ENCODE results near the gene KNL1.
A peak's percentile ranks its signal among the peaks of the same experiment; 100 is the strongest.

KNL1 gene

DNA sequence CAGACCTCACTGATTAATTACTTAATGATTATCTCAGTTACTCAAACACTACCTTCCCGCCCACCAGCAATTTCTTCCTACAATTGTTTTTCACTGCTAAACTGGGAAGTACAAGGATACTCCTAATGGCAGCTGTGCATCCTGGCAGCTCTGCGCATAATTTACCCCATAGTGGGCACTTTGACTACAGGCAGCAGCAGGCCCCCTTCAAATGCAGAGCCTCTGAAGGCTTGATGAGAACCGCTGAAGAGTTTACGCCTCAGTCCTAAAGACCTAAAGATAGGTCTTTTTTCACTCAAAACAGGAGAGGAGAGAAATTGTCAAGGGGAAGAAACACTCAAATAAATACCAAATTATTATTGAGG, 39.9 kb upstream of the KNL1 start:
- peak; percentile 2 for DNase-seq
- Histone ChIP-seq H3K27me3 (replicated peaks; ENCODE audit: insufficient read depth, low read length) (no peaks in the 10 kb centered on the region), H2AFZ (ENCODE audit: low read length) (no peak overlapping the region), H3K9me3 (replicated peaks; ENCODE audit: insufficient read depth, low read length) (no peaks in the 10 kb centered on the region), H3K79me2 (ENCODE audit: low read length) (peaks cover 56% of the 10 kb centered on the region), H3K36me3 (replicated peaks; ENCODE audit: insufficient read depth, low read length) (peaks cover 3% of the 10 kb centered on the region; the same call in 1 of the 2 replicates), H4K20me1 (ENCODE audit: insufficient read depth, low read length) (no peaks in the 10 kb centered on the region), H3F3A (ENCODE audit: insufficient read depth, low read length) (peaks cover 47% of the 10 kb centered on the region), H3K4me1 (ENCODE audit: low read length) (peaks cover 65% of the 10 kb centered on the region), H3K4me2 (ENCODE audit: low read depth, low read length) (no peak overlapping the region), H3K27ac (ENCODE audit: low read length) (no peak overlapping the region), H3K4me3 (ENCODE audit: low read length) (no peak overlapping the region), H3K9ac (ENCODE audit: low read length) (no peak overlapping the region), H3K9me2 (replicated peaks; ENCODE audit: insufficient read depth, low read length) (no peaks in the 10 kb centered on the region)
- TF ChIP-seq EZH2phosphoT487 (IDR thresholded peaks at IDR 0.05; ENCODE audit: low read length) (no peak), EZH2 (optimal IDR thresholded peaks at IDR 0.05; ENCODE audit: low read depth, low read length) (no peak), CTCF (IDR thresholded peaks at IDR 0.05; ENCODE audit: low read length) (no peak)

DNA sequence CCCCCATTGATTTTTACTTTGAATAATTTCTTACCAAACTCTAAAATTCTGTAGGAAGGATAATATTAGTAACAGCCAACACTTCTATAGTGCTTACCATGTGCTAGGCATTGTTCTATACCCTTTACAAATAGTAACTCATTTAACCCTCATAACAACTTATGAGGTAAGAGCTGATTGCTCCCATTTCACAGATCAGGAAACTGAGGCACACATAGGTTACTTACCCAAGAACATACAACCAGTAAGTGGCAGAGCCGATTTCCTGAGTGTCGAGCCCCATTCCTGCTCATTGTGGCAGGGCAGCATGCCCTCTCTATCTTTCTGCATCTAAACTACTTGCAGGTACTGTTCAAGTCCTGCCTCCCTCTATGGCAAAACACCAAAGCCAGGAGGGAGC, 38.2 kb upstream of the KNL1 start:
- no peaks in the 10 kb centered on the region for H3K27me3 ChIP-seq (replicated peaks; ENCODE audit: insufficient read depth, low read length)
- H3F3A ChIP-seq (ENCODE audit: insufficient read depth, low read length), result peaks cover 46% of the 10 kb centered on the region
- H2AFZ ChIP-seq (ENCODE audit: low read length), result no peak overlapping the region
- no peak overlapping the region for H3K4me3 ChIP-seq (ENCODE audit: low read length)
- no peak for TF ChIP-seq EZH2phosphoT487 (IDR thresholded peaks at IDR 0.05; ENCODE audit: low read length)
- TF ChIP-seq EZH2 (optimal IDR thresholded peaks at IDR 0.05; ENCODE audit: low read depth, low read length), result no peak
- no peak for TF ChIP-seq CTCF (IDR thresholded peaks at IDR 0.05; ENCODE audit: low read length)
- peaks cover 3% of the 10 kb centered on the region; the same call in 1 of the 2 replicates for H3K36me3 ChIP-seq (replicated peaks; ENCODE audit: insufficient read depth, low read length)
- H3K9me2 ChIP-seq (replicated peaks; ENCODE audit: insufficient read depth, low read length), result no peaks in the 10 kb centered on the region
- H4K20me1 ChIP-seq (ENCODE audit: insufficient read depth, low read length), result no peaks in the 10 kb centered on the region
- H3K9ac ChIP-seq (ENCODE audit: low read length), result no peak overlapping the region
- H3K4me1 ChIP-seq (ENCODE audit: low read length), result peaks cover 58% of the 10 kb centered on the region
- peaks cover 66% of the 10 kb centered on the region for H3K79me2 ChIP-seq (ENCODE audit: low read length)
- H3K4me2 ChIP-seq (ENCODE audit: low read depth, low read length), result peak overlapping the region; percentile 3; the same call in 1 of the 2 replicates
- H3K9me3 ChIP-seq (replicated peaks; ENCODE audit: insufficient read depth, low read length), result no peaks in the 10 kb centered on the region
- peak; percentile 2 for DNase-seq
- H3K27ac ChIP-seq (ENCODE audit: low read length), result no peak overlapping the region

DNA sequence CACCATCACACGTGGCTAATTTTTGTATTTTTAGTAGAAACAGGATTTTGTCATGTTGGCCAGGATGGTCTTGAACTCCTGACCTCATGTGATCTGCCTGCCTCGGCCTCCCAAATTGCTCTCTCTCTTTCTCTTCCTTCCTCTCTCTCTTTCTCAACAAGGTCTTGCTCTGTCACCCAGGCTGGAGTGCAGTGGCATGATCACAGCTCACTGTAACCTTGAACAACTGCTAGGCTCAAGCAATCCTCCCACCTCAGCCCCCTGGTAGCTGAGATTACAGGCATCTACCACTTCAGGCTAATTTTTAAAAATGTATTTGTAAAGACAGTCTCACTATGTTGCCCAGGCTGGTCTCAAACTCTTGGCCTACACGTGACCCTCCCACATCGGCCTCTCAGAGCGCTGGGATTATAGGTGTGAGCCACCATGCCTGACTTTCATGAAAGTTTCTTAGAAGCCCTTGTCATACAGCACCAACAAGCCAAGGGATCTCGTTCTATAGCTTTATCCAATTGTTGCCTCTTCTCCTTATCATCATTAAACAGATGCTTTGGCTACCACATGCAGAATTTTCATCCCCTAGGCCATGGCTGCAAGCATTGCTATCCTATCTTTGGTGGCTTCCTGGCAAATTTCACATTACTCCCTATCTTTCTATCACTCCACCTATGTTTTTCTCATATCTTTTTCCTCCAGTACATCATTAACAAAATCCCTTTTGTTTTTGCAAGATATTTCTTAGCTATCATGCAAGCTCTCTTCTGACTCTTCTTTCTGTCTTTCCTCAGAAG, 34.9 kb upstream of the KNL1 start:
- no peak overlapping the region for H2AFZ ChIP-seq (ENCODE audit: low read length)
- peak overlapping the region; percentile 69 for H3K4me2 ChIP-seq (ENCODE audit: low read depth, low read length)
- peaks cover 8% of the 10 kb centered on the region; the same call in 1 of the 2 replicates for H3K36me3 ChIP-seq (replicated peaks; ENCODE audit: insufficient read depth, low read length)
- no peaks in the 10 kb centered on the region for H3K27me3 ChIP-seq (replicated peaks; ENCODE audit: insufficient read depth, low read length)
- peaks cover 89% of the 10 kb centered on the region for H3K79me2 ChIP-seq (ENCODE audit: low read length)
- H3K27ac ChIP-seq (ENCODE audit: low read length), result peak overlapping the region; percentile 88; the same call in 1 of the 2 replicates
- H3K9me2 ChIP-seq (replicated peaks; ENCODE audit: insufficient read depth, low read length), result no peaks in the 10 kb centered on the region
- DNase-seq, result peak; percentile 5
- H4K20me1 ChIP-seq (ENCODE audit: insufficient read depth, low read length), result no peaks in the 10 kb centered on the region
- peak overlapping the region; percentile 56 for H3K9ac ChIP-seq (ENCODE audit: low read length)
- peaks cover 39% of the 10 kb centered on the region for H3K4me1 ChIP-seq (ENCODE audit: low read length)
- TF ChIP-seq CTCF (IDR thresholded peaks at IDR 0.05; ENCODE audit: low read length) (no peak), EZH2 (optimal IDR thresholded peaks at IDR 0.05; ENCODE audit: low read depth, low read length) (no peak), EZH2phosphoT487 (IDR thresholded peaks at IDR 0.05; ENCODE audit: low read length) (no peak)
- peak overlapping the region; percentile 24 for H3K4me3 ChIP-seq (ENCODE audit: low read length)
- H3K9me3 ChIP-seq (replicated peaks; ENCODE audit: insufficient read depth, low read length), result no peaks in the 10 kb centered on the region
- H3F3A ChIP-seq (ENCODE audit: insufficient read depth, low read length), result peaks cover 28% of the 10 kb centered on the region

All from MM.1S (cell line).